GM21723 (cell line): Measurements from ENCODE around the gene GLRX.

Experiments used
- ATAC-seq: cut with Tn5 transposase; IDR thresholded peaks from one replicate; pipeline ENCODE4 v1.9.1; 2021; ENCODE audit warnings: mild to moderate bottlenecking, moderate library complexity; ENCODE audit not compliant: unreplicated experiment

GLRX gene, protein sequence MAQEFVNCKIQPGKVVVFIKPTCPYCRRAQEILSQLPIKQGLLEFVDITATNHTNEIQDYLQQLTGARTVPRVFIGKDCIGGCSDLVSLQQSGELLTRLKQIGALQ

DNA sequence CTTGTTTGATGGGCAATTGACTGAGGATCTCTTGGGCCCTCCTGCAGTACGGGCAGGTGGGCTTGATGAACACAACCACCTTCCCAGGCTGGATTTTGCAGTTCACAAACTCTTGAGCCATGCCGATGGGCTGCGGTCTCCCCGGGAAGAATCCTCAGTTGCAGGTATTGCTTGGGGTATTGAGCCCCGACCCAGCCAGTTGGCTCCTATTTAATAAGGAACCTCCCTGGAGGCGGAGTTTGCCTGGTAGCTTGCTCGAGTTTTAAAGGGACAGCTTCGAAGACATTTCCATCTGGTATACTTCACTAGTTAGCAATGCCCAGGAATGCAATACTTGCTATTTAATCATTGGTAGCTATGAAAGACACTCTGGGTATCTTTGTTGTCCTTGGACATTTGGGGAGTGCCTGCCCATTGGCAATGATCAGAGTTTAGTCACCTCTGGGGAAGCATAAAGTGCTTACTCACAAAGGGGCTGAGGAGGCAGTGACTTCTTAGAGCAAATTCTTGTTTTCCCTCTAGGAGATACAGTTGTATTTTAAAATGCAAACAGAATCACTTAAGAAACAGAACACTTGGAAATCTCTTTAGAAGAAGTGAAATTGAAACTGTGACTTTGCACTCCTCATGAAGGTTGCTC lies at the start of gene GLRX:
Gene GLRX, minus strand, starts transcription at position 185 of the 640 bp plus-strand sequence. Its CDS starts 64 bp downstream, at position 121.
- peak; percentile 55 for ATAC-seq

- ATAC-seq: no peak
These were observed 48.8 kb upstream of the GLRX start for GRCh38 chr5:95871146-95871806.

DNA sequence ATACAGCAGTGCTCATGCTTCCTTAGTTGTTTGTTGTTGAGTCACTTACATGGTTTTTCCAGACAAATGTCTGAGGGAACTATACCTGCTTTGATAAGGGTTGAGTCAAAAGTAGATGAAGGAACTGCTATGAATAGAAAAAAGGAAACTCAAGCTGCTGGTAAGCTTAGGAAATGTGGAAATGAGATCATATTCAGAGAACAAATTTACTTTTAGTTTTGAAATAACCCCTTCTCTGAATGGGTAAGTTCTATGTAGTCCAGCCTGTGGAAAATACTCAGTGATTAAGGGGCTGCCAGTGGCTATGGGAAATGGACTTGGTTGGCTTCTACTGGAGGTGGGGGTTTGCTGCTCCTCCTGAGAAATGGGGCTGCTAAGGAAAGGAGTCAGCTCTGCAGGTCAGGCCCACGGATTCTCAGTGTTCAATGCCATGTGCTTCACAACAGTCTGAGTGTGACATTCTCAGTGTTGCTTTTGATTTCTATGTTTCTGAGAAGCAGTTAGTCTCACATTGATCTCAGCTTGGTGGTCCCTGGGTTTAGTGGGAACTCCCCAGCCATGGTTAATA lies 47.7 kb upstream of the GLRX start:
- peak; percentile 71 for ATAC-seq

DNA sequence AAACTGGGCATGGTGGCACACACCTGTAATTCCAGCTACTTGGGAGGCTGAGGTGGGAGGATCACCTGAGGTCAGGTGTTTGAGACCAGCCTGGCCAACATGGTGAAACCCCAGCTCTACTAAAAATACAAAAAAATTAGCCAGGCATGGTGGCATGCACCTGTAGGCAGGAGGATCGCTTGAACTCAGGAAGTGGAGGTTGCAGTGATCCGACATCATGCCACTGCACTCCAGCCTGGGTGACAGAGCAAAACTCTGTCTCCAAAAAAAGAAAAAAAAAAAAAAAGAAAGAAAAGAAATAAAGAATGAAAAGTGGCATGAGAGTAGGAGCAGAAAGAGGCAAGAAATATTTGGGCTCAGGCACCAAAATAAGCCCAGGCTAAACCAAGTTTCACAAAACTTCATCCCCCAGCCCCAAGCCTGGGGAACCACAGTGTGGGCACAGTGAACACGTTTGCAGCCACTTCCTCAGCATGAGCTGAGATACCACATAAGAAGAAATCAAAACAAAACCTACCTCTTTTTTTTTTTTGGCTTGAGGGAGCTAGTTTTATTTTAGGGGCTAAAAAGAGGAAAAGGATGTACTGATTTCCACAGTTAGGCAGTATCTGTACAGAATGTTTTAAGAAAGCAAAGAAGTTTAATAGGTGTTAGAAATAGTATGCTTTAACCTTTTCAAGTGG lies 46.8 kb upstream of the GLRX start:
- peak; percentile 57 for ATAC-seq

DNA sequence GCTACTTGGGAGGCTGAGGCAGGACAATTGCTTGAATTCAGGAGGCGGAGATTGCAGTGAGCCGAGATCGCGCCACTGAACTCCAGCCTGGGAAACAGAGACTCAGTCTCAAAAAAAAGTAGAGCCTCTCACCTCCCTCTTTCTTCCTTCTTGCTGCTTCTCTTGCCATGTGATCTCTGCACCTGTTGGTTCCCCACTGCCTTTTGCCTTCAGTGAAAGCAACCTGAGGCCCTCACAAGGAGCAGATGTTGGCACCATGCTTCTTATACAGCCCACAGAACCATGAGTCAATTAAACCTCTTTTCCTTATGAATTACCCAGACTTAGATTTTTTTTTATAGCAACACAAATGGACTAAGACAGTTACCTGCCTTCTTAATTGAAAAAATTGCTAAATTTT lies 45.6 kb upstream of the GLRX start:
- no peak for ATAC-seq

- no peak for ATAC-seq
These were observed 44.0 kb upstream of the GLRX start for GRCh38 chr5:95866435-95867040.

DNA sequence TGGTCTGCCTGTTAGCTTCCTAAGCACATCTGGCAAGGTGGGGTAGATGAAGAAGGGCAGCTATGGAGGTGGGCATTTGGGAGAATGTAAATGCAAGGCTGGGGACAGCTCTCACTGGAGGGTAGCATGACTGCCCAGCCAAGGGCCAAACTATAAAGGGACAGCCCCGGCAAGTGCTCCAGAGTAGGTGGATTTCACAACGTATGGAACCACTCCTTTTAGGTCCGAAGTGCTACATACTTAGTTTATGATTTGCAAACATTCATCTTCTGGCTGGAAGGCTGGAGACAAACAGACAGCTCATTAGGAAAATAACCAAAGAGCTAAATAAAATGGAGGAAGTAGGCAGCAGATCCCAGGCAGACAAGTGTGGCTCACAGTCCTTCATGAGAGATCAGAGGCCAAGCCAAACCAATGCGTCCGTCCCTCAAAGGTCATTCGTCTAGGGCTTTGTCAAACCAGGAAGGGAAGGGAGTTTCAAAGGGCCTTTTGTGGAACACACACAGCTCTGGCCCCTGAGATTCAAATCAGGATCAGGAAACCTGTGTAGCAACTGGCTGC lies 42.5 kb upstream of the GLRX start:
- no peak for ATAC-seq

- ATAC-seq: no peak
These were observed 41.9 kb upstream of the GLRX start for GRCh38 chr5:95864456-95864855.

- no peak for ATAC-seq
These were observed 40.8 kb upstream of the GLRX start for GRCh38 chr5:95863383-95863757.

GRCh38 chr5:95862671-95863382 lies 40.3 kb upstream of the GLRX start:
- ATAC-seq: no peak

DNA sequence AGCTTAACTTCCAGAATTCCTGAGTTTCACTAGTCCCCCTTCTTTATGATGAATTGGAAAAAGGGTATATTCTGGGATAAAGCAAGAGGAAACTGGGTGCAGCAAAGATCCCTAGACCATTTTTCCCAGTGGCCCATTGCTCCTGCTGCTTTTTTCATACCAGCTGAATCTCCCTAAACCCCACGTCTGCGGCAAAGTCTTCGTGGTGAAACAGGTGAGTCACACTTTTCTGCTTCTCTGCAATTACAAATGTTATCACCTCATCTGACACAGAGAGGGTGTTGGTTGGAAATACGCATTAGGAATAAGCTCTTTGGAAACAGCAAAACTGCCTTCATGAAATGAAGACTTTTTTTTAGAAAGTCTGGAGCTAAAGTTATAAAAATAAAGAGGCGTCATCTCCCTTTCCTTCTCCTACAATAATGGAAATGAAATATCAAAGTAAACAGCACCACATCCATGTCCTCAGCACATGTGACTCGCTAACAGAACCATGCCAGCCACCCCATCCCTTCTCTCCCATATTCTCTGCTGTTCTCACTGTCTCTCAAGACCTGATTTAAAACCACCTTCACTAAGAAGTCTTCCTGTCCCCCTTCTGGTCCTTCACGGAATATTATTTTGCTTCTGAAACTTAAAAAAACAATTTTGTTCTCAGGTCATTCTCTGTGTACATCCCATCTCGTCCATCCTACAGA lies 39.5 kb upstream of the GLRX start:
- ATAC-seq: no peak

DNA sequence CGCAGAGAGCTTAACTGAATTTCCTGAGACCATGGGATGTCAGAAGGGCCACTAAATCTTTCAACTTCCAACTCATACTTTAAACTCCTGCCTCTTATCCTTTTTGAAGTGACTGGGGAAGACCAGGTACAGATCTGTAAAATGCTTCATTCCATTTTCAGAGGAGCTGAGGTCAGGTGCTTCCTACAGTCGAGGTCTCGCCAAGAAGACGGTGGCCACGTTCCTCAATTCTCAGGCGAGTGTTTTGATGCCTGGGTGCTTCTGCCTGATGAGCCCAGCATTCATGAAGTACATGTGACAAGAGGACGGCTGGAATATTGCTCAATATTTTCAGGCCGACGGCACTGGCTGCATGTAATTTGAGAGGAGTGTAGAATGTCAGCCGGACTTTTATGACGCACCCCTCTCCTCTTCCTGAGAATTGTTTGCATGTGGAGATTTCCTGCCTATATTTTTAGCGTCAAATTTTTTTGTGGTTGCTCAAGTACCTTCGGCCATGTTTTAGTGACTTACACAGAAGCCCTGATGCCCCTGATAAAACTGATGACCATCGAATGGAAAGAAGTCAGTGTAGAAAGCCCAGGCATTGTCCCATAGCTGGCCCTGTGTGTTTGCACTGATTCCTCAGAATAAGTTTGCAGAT lies 38.8 kb upstream of the GLRX start:
- no peak for ATAC-seq

DNA sequence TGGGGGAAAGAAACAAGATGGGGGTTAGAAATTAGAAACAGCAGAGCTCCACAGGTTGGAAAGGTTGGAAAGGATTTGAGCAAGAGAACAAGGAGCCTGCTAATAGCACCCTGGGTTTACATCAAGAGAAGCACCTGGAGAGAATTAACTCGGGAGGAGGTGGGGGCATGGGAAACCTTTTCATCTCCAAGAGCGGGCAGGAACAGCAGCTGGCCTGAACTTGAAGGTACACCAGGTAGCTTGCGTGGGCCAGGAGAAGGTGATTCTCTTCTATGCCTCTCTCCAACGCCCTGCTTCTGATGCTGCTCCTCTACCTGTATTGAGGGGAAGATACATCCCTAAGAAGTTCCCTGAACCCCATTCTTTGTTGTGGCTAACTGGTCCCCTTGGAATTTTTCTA lies 37.1 kb upstream of the GLRX start:
- ATAC-seq: no peak

DNA sequence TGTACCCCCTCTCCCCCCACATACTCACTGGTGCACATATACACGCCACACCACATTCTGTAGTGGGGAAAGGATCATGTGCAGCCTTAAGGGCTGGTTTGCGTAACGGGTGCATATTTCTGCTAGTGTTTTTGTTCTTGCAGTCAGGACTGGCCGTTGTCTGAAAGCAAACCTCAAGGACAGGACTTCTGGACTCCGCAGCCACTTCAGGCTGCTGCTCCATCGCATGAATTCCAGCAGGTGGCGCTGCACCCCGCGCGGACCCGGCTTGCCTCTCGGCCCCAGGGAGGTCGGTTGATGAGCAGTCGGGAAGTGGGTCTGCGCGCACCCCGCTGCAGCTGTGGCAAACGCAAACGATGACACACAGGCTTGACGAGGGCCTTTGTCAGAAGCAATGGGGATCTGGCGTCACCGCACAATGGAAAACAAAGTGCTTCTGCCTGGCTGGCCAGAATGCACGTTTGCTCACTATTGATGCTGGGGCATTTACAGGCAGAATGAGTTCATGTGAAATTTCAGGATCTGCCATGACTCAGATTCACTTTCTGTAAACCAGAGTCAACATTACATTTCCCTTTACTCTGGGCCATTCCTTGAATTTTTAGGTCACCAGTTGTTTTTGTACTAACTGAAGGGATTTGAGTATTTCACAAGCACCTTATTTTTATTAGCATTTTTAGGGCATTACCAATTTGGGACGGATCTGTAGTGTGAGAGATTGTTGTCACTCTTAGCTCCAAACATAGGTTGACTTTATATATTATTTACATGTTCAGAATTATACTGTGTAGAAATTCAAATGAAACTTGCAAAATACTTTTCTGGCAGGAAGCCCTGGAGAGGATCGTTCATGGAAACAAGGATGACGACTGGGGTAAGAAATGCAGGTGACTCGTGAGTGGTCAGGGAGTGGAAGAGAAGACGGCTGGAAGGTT lies 36.4 kb upstream of the GLRX start:
- ATAC-seq: peak; percentile 95

- ATAC-seq: no peak
These were observed 35.5 kb upstream of the GLRX start for GRCh38 chr5:95858023-95858461.

DNA sequence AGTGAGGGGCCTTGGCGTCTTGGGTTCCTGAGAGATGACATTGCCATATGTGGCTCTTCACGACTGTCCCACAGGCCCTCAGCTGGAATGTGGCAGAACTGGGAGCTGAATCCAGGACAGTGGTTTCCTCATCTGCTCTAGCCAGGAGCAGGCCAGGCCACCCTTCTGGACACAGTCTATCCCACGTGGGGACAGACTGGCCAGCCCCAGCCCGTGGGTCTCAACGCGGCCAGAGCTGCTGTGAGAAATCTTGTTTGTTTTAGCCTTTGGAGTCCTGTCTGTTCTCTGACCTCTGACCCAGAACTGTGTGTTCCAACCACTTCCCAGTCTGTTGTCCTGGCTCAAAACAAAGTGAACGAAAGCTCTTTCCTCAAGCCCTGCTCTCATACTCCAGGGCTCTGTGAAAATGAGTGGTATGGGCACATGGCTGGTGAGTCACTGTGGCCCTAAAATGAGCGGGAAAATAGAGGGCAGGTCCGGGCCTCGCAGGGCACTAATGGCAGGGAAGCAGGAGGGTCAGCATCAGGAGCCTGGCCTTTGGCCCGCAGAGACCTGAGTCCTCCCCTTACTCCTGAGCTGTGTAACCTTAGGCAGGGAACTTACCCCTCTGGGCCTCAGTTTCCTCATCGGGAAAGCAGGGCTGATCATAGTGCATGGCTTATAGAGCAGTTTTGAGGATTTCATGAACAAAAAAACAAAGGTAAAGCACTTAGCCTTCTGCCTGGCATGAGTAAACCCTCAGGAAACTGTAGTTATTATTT lies 34.8 kb upstream of the GLRX start:
- ATAC-seq: no peak

DNA sequence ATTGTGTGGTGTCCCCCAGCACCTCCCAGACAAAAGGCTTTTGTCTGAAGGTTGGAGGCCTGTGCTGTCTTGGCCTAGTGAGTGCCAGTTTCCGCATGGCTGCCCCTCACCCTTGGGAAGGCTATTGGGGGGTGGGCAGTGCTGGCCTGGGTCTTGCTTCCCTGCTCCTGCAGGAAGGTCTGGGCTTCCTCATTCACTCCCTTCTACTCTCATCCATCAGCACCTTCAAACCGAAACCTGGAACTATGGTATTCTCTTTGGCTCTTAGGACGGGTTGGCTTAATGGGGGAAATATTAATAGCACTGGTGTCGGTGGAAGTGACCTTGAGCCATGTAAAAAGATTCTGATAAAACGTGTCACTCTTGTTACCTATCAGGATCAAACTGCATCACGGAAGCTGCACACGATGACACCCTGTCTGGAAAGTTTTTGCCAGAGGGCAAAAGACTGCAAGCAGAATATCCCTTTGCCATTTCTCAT lies 34.0 kb upstream of the GLRX start:
- ATAC-seq: no peak
